SK-N-SH treated with all-trans-retinoic acid at 6 μM for 48 hours (cell line): ENCODE results near the gene MGAT3.

Experiments used
- ATAC-seq: fragments of 200-7000 bp; cut with Tn5 transposase; 3 replicates; pipeline ENCODE4 v1.9.1; 2020; ENCODE audit warnings: mild to moderate bottlenecking, moderate library complexity
- ARNTL ChIP-seq: fragments of 450-650 bp; formaldehyde crosslinking; IDR thresholded peaks from 2 replicates; pipeline ENCODE4 v1.5.0; 2020; ENCODE audit warnings: low read depth, mild to moderate bottlenecking, moderate library complexity, borderline replicate concordance
- BACH2 ChIP-seq: fragments of 250-450 bp; sonication (Bioruptor Pico); IDR thresholded peaks from 2 replicates; pipeline ENCODE4 v1.9.0; 2021; ENCODE audit warnings: mild to moderate bottlenecking, borderline replicate concordance
- CREB5 ChIP-seq: fragments of 250-450 bp; sonication (Bioruptor Pico); IDR thresholded peaks from 2 replicates; pipeline ENCODE4 v1.5.1; 2020; ENCODE audit warnings: low read depth, mild to moderate bottlenecking, moderate library complexity
- CSDC2 ChIP-seq: fragments of 250-450 bp; sonication (Bioruptor Pico); IDR thresholded peaks from 2 replicates; pipeline ENCODE4 v1.5.0; 2020; ENCODE audit warnings: mild to moderate bottlenecking, moderate library complexity
- ESRRG ChIP-seq: fragments of 250-450 bp; sonication (Bioruptor Pico); IDR thresholded peaks from 2 replicates; pipeline ENCODE4 v1.6.1; 2021; ENCODE audit warnings: mild to moderate bottlenecking
- GLIS3 ChIP-seq: fragments of 250-450 bp; sonication (Bioruptor Pico); IDR thresholded peaks from 2 replicates; pipeline ENCODE4 v1.5.0; 2020; ENCODE audit warnings: mild to moderate bottlenecking, moderate library complexity
- ISL1 ChIP-seq: fragments of 250-450 bp; sonication (Bioruptor Pico); IDR thresholded peaks from 2 replicates; pipeline ENCODE4 v2.1.2; 2022; ENCODE audit warnings: mild to moderate bottlenecking, moderate library complexity
- OSR1 ChIP-seq: fragments of 250-450 bp; sonication (Bioruptor Pico); IDR thresholded peaks from 2 replicates; pipeline ENCODE4 v1.8.0; 2022; ENCODE audit warnings: moderate library complexity, mild to moderate bottlenecking, inconsistent platforms
- PATZ1 ChIP-seq: fragments of 250-450 bp; sonication (Bioruptor Pico); IDR thresholded peaks from 2 replicates; pipeline ENCODE4 v1.8.0; 2020; ENCODE audit warnings: mild to moderate bottlenecking, moderate library complexity, borderline replicate concordance
- POU6F1 ChIP-seq: fragments of 250-450 bp; sonication (Bioruptor Pico); IDR thresholded peaks from 2 replicates; pipeline ENCODE4 v1.8.0; 2021; ENCODE audit warnings: low read depth, mild to moderate bottlenecking, moderate library complexity, borderline replicate concordance
- PPARA ChIP-seq: fragments of 250-450 bp; sonication (Bioruptor Pico); IDR thresholded peaks from 2 replicates; pipeline ENCODE4 v1.5.0; 2020; ENCODE audit warnings: mild to moderate bottlenecking, borderline replicate concordance
- RARB ChIP-seq: fragments of 250-450 bp; sonication (Bioruptor Pico); IDR thresholded peaks from 2 replicates; pipeline ENCODE4 v1.8.0; 2021; ENCODE audit warnings: mild to moderate bottlenecking, moderate library complexity
- SNAI2 ChIP-seq: fragments of 250-450 bp; sonication (Bioruptor Pico); IDR thresholded peaks from 2 replicates; pipeline ENCODE4 v1.5.0; 2020; ENCODE audit warnings: mild to moderate bottlenecking, moderate library complexity
- TOX ChIP-seq: fragments of 250-450 bp; sonication (Bioruptor Pico); IDR thresholded peaks from 2 replicates; pipeline ENCODE4 v1.8.0; 2021; ENCODE audit warnings: mild to moderate bottlenecking, moderate library complexity, borderline replicate concordance
- ZC3H10 ChIP-seq: fragments of 250-450 bp; sonication (Bioruptor Pico); IDR thresholded peaks from 2 replicates; pipeline ENCODE4 v1.5.1; 2021; ENCODE audit warnings: mild to moderate bottlenecking, moderate library complexity
- ZFP3 ChIP-seq: fragments of 250-450 bp; sonication (Bioruptor Pico); IDR thresholded peaks from 2 replicates; pipeline ENCODE4 v1.5.0; 2020; ENCODE audit warnings: mild to moderate bottlenecking, moderate library complexity
- ZNF565 ChIP-seq: fragments of 450-650 bp; formaldehyde crosslinking; conservative IDR thresholded peaks from 2 replicates; pipeline ENCODE4 v1.5.0; 2020; ENCODE audit warnings: low read depth, mild to moderate bottlenecking, moderate library complexity
- ZNF70 ChIP-seq: fragments of 450-650 bp; formaldehyde crosslinking; IDR thresholded peaks from 2 replicates; pipeline ENCODE4 v1.5.0; 2020; ENCODE audit warnings: mild to moderate bottlenecking, moderate library complexity
- ZNF8 ChIP-seq: fragments of 450-650 bp; formaldehyde crosslinking; IDR thresholded peaks from 2 replicates; pipeline ENCODE4 v1.5.0; 2020; ENCODE audit warnings: mild to moderate bottlenecking, moderate library complexity
- TF ChIP-seq, protein P1 (sequence below): fragments of 250-450 bp; sonication (Bioruptor Pico); IDR thresholded peaks from 2 replicates; pipeline ENCODE4 v1.5.1; 2021; ENCODE audit warnings: mild to moderate bottlenecking, moderate library complexity
- TF ChIP-seq, protein P2 (sequence below): fragments of 250-450 bp; sonication (Bioruptor Pico); IDR thresholded peaks from 2 replicates; pipeline ENCODE4 v1.5.0; 2020; ENCODE audit warnings: mild to moderate bottlenecking, moderate library complexity

The MGAT3 gene

DNA sequence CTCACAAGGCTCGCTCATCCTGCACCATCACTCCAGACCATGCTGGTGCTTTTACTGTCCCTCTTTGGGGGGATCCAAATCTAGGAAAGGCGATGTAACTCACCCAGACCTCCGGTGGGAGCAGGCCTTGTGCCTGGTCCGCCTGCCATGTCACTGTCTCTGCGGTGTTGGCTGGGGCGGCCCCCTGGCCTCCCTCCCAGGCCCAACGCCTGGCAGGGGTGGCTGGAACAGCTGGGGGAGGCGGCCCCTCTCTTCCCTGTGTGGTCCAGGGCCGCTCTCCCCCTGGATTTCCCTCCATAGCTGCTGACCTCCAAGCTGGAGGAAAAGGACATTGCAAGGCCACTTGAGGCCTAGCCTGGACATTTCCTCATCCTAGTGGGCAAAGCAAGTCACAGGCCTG, 11.1 kb upstream of the MGAT3 start:
- ATAC-seq, result no peak

GRCh38 chr22:39446239-39446721, 10.5 kb upstream of the MGAT3 start:
- no peak for ATAC-seq
- TF ChIP-seq ESRRG (CRISPR knock-in tag) (no peak), SNAI2 (no peak), BACH2 (no peak), ISL1 (CRISPR knock-in tag) (no peak), OSR1 (CRISPR knock-in tag) (no peak), TOX (CRISPR knock-in tag) (no peak), RARB (CRISPR knock-in tag) (no peak), ZNF70 (no peak), POU6F1 (CRISPR knock-in tag) (no peak), CSDC2 (CRISPR knock-in tag) (no peak), ZFP3 (no peak), ZNF8 (CRISPR knock-in tag) (no peak), ZNF565 (CRISPR knock-in tag) (no peak), ARNTL (CRISPR knock-in tag) (no peak), GLIS3 (CRISPR knock-in tag) (no peak), PPARA (CRISPR knock-in tag) (no peak)
- TF ChIP-seq, protein P1, sequence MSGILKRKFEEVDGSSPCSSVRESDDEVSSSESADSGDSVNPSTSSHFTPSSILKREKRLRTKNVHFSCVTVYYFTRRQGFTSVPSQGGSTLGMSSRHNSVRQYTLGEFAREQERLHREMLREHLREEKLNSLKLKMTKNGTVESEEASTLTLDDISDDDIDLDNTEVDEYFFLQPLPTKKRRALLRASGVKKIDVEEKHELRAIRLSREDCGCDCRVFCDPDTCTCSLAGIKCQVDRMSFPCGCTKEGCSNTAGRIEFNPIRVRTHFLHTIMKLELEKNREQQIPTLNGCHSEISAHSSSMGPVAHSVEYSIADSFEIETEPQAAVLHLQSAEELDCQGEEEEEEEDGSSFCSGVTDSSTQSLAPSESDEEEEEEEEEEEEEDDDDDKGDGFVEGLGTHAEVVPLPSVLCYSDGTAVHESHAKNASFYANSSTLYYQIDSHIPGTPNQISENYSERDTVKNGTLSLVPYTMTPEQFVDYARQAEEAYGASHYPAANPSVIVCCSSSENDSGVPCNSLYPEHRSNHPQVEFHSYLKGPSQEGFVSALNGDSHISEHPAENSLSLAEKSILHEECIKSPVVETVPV (CRISPR knock-in tag), result no peak

More for the DNA sequence above, 11.1 kb upstream of the MGAT3 start:
- no peak for TF ChIP-seq BACH2
- TF ChIP-seq CREB5, result no peak
- no peak for TF ChIP-seq PPARA (CRISPR knock-in tag)
- no peak for TF ChIP-seq RARB (CRISPR knock-in tag)
- no peak for TF ChIP-seq SNAI2
- TF ChIP-seq, protein P2, sequence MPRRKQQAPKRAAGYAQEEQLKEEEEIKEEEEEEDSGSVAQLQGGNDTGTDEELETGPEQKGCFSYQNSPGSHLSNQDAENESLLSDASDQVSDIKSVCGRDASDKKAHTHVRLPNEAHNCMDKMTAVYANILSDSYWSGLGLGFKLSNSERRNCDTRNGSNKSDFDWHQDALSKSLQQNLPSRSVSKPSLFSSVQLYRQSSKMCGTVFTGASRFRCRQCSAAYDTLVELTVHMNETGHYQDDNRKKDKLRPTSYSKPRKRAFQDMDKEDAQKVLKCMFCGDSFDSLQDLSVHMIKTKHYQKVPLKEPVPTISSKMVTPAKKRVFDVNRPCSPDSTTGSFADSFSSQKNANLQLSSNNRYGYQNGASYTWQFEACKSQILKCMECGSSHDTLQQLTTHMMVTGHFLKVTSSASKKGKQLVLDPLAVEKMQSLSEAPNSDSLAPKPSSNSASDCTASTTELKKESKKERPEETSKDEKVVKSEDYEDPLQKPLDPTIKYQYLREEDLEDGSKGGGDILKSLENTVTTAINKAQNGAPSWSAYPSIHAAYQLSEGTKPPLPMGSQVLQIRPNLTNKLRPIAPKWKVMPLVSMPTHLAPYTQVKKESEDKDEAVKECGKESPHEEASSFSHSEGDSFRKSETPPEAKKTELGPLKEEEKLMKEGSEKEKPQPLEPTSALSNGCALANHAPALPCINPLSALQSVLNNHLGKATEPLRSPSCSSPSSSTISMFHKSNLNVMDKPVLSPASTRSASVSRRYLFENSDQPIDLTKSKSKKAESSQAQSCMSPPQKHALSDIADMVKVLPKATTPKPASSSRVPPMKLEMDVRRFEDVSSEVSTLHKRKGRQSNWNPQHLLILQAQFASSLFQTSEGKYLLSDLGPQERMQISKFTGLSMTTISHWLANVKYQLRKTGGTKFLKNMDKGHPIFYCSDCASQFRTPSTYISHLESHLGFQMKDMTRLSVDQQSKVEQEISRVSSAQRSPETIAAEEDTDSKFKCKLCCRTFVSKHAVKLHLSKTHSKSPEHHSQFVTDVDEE (CRISPR knock-in tag), result no peak
- no peak for TF ChIP-seq POU6F1 (CRISPR knock-in tag)
- TF ChIP-seq ZC3H10 (CRISPR knock-in tag), result no peak
- no peak for TF ChIP-seq ZNF70
- TF ChIP-seq ZFP3, result no peak
- no peak for TF ChIP-seq PATZ1
- TF ChIP-seq OSR1 (CRISPR knock-in tag), result no peak
- TF ChIP-seq ARNTL (CRISPR knock-in tag), result no peak
- TF ChIP-seq, all 23 proteins: peak for 0
